ENCODE measurements around the gene PLA1A. TPM values are rescaled to one million over a fixed set of nuclear protein-coding genes. Genes with fewer than 3 reads are reported as not detected.

The PLA1A gene
- total RNA-seq, 2 donors from 2014 or later, result 4.4 TPM; not detected in 1

DNA sequence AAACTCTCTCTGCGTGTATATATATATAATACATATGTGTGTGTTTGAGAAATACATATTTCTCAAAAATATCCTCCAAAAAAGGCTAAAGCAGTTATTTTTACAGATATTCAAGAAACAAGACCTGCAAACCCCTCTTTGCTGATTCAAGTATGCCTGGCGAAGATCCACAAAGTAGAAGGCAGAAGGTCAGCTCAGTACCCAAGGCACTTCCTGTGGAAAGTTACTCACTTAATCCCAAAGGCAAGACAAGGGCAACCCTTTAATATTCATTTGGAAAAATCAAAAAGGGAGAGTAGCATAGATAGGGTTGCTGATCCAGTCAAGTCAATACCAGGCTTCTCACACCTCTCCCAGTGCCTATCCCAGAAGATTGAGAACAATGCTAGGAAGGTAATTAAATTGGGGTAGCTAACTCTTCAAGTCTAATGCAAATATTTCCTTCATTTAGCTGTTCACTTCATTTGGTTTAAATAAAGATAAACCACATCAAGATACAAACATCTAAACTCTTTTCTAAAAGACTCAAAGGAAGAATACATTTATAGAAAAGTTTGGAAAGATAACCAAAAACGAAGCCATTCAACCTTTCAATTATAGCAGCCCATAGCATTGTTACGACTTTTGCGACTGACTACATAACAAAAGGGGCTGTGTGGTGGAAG, 72.4 kb downstream of the PLA1A start:
- WGBS, 2 donors, result 84 to 93% methylated on average over 5 of the region's 5 CpGs
- no peaks in the 10 kb centered on the region for H3K27me3 ChIP-seq
- peaks cover 6% of the 10 kb centered on the region for H3K4me1 ChIP-seq
- no peaks in the 10 kb centered on the region for H3K9me3 ChIP-seq
- no peak for DNase-seq
- no peak for ATAC-seq
- no peak for TF ChIP-seq CTCF (IDR thresholded peaks at IDR 0.05)
- TF ChIP-seq POLR2A (IDR thresholded peaks at IDR 0.05), result no peak
- H3K4me3 ChIP-seq, result no peak overlapping the region
- peaks cover 0 to 15% of the 10 kb centered on the region in 2 donors for H3K36me3 ChIP-seq (replicated peaks in 1 of 2; ENCODE audit: insufficient read depth in 1 of 2, low read depth in 2 of 2)
- no peak overlapping the region for H3K27ac ChIP-seq
- intact Hi-C loops (cut with DNase I), result no loop called here

GRCh38 chr3:119672776-119673175, 75.1 kb downstream of the PLA1A start:
- no peak for ATAC-seq
- no peaks in the 10 kb centered on the region for H3K9me3 ChIP-seq
- DNase-seq, result no peak
- intact Hi-C loops (cut with DNase I), result no loop called here
- no peak overlapping the region for H3K4me3 ChIP-seq
- 64 to 71% methylated on average over 2 of the region's 2 CpGs for WGBS, 2 donors
- H3K27me3 ChIP-seq, result no peaks in the 10 kb centered on the region
- peaks cover 24% of the 10 kb centered on the region for H3K4me1 ChIP-seq
- no peak overlapping the region for H3K27ac ChIP-seq
- peaks cover 0 to 15% of the 10 kb centered on the region in 2 donors for H3K36me3 ChIP-seq (replicated peaks in 1 of 2; ENCODE audit: insufficient read depth in 1 of 2, low read depth in 2 of 2)
- no peak for TF ChIP-seq POLR2A (IDR thresholded peaks at IDR 0.05)
- no peak for TF ChIP-seq CTCF (IDR thresholded peaks at IDR 0.05)

- TF ChIP-seq CTCF (IDR thresholded peaks at IDR 0.05) (no peak), POLR2A (IDR thresholded peaks at IDR 0.05) (no peak)
- intact Hi-C loops (cut with DNase I), result no loop called here
- no peak for DNase-seq
- H3K36me3 ChIP-seq (replicated peaks in 1 of 2; ENCODE audit: insufficient read depth in 1 of 2, low read depth in 2 of 2), result peaks cover 0 to 13% of the 10 kb centered on the region in 2 donors
- WGBS, 2 donors, result 91 to 93% methylated on average over 13 to 17 of the region's 18 CpGs
- H3K27me3 ChIP-seq, result no peaks in the 10 kb centered on the region
- ATAC-seq, result no peak
- no peaks in the 10 kb centered on the region for H3K9me3 ChIP-seq
- no peak overlapping the region for H3K27ac ChIP-seq
- H3K4me1 ChIP-seq, result peaks cover 25% of the 10 kb centered on the region
- no peak overlapping the region for H3K4me3 ChIP-seq
These were observed 76.2 kb downstream of the PLA1A start for GRCh38 chr3:119673875-119674274.

- DNase-seq (no peak), ATAC-seq (no peak)
- Histone ChIP-seq H3K9me3 (no peaks in the 10 kb centered on the region), H3K27ac (peak overlapping the region in 1 of 4 donors; percentile 8), H3K36me3 (replicated peaks in 1 of 2; ENCODE audit: insufficient read depth in 1 of 2, low read depth in 2 of 2) (peaks cover 0 to 12% of the 10 kb centered on the region in 2 donors), H3K4me1 (peaks cover 25% of the 10 kb centered on the region), H3K27me3 (no peaks in the 10 kb centered on the region), H3K4me3 (no peak overlapping the region)
- WGBS, 2 donors, result 69 to 71% methylated on average over 5 of the region's 5 CpGs
- TF ChIP-seq CTCF (IDR thresholded peaks at IDR 0.05), result no peak
- no peak for TF ChIP-seq POLR2A (IDR thresholded peaks at IDR 0.05)
- intact Hi-C loops (cut with DNase I), result no loop called here
These were observed 77.6 kb downstream of the PLA1A start for GRCh38 chr3:119675188-119675874.
